WTC11 (cell line): ENCODE measurements around the gene TLE4.

Experiments
- CTCF ChIP-seq: fragments of 200-600 bp; IDR thresholded peaks from 2 replicates; pipeline ENCODE4 v1.8.0; 2022; ENCODE audit warnings: antibody characterized with exemption
- FOXJ3 ChIP-seq: sonication (generic); formaldehyde crosslinking; IDR thresholded peaks from 2 replicates; pipeline ENCODE4 v1.9.0; 2021; ENCODE audit warnings: missing genetic modification reagents, mild to moderate bottlenecking, borderline replicate concordance
- PREB ChIP-seq: sonication (generic); formaldehyde crosslinking; IDR thresholded peaks from 2 replicates; pipeline ENCODE4 v1.8.1; 2022; ENCODE audit warnings: mild to moderate bottlenecking, missing genetic modification reagents, moderate library complexity, borderline replicate concordance
- USF2 ChIP-seq: sonication (generic); formaldehyde crosslinking; IDR thresholded peaks from 2 replicates; pipeline ENCODE4 v1.8.1; 2023; ENCODE audit warnings: mild to moderate bottlenecking, missing genetic modification reagents, moderate library complexity
- ZBTB43 ChIP-seq: sonication (generic); formaldehyde crosslinking; IDR thresholded peaks from 2 replicates; pipeline ENCODE4 v1.8.1; 2023; ENCODE audit warnings: mild to moderate bottlenecking, missing genetic modification reagents
- ZNF396 ChIP-seq: fragments of 250-450 bp; sonication (Bioruptor Pico); IDR thresholded peaks from 2 replicates; pipeline ENCODE4 v1.8.0; 2021; ENCODE audit warnings: mild to moderate bottlenecking, moderate library complexity, borderline replicate concordance

- TF ChIP-seq USF2 (CRISPR knock-in tag) (no peak), PREB (CRISPR knock-in tag) (no peak), ZNF396 (CRISPR knock-in tag) (no peak), CTCF (no peak), FOXJ3 (no peak), ZBTB43 (CRISPR knock-in tag) (no peak)
Measured at GRCh38 chr9:79542735-79543620, 28.8 kb upstream of the TLE4 start.
